HL-60 (cell line): ENCODE measurements around the gene SMAD6.

Experiments used
- DNase-seq, 2 experiments: peaks; one replicate each; pipeline ENCODE4 v3.0.0-alpha.2; 2010 to 2020; ENCODE audit warnings: low read depth in 1 of 2, low spot score in 1 of 2
- H3K27ac ChIP-seq: fragments of 250-450 bp; sonication (Bioruptor Pico); replicated peaks from 2 replicates; pipeline ENCODE4 v1.5.1; 2020; ENCODE audit warnings: mild to moderate bottlenecking, moderate library complexity
- H3K27me3 ChIP-seq: fragments of 250-450 bp; sonication (Bioruptor Pico); 2 replicates; pipeline ENCODE4 v1.5.1; 2021; ENCODE audit warnings: mild to moderate bottlenecking, moderate library complexity; ENCODE audit not compliant: insufficient read depth, poor library complexity, severe bottlenecking
- H3K4me3 ChIP-seq: replicated peaks from 2 replicates; pipeline ENCODE4 v1.5.1; 2011; ENCODE audit warnings: mild to moderate bottlenecking, control low read depth, low read length; ENCODE audit not compliant: insufficient read depth
- CTCF ChIP-seq: IDR thresholded peaks from one replicate; pipeline ENCODE4 v1.5.1; 2011; ENCODE audit warnings: low read length, control low read depth, inconsistent platforms; ENCODE audit not compliant: insufficient read depth
- GABPA ChIP-seq: IDR thresholded peaks from 2 replicates; pipeline ENCODE4 v1.6.1; 2012; ENCODE audit warnings: low read depth
- POLR2AphosphoS5 ChIP-seq: IDR thresholded peaks from 2 replicates; pipeline ENCODE4 v1.6.1; 2012; ENCODE audit warnings: low read depth
- REST ChIP-seq: IDR thresholded peaks from 2 replicates; pipeline ENCODE4 v1.6.1; 2012; ENCODE audit warnings: low read depth; ENCODE audit not compliant: insufficient replicate concordance
- SPI1 ChIP-seq: IDR thresholded peaks from 2 replicates; pipeline ENCODE4 v1.6.1; 2012; ENCODE audit warnings: low read depth, mild to moderate bottlenecking, borderline replicate concordance

Gene SMAD6

GRCh38 chr15:66674756-66675155 is 27.3 kb upstream of the SMAD6 start:
- no peak for TF ChIP-seq POLR2AphosphoS5
- TF ChIP-seq REST = no peak
- no peak for TF ChIP-seq CTCF
- TF ChIP-seq GABPA = no peak
- TF ChIP-seq SPI1 = no peak
- Histone ChIP-seq H3K4me3 (no peak overlapping the region), H3K27me3 (no peaks in the 10 kb centered on the region), H3K27ac (no peak overlapping the region)
- no peak for DNase-seq

GRCh38 chr15:66675446-66675845 is 26.6 kb upstream of the SMAD6 start:
- TF ChIP-seq SPI1 (peak; percentile 13; the same call in 1 of the 2 replicates), REST (no peak)
- peak in 1 of 2 experiments; percentile 4 for DNase-seq
- H3K27me3 ChIP-seq = no peaks in the 10 kb centered on the region
- no peak overlapping the region for H3K27ac ChIP-seq
- H3K4me3 ChIP-seq = no peak overlapping the region

GRCh38 chr15:66677336-66677735 is 24.7 kb upstream of the SMAD6 start:
- Histone ChIP-seq H3K27ac (no peak overlapping the region), H3K27me3 (no peaks in the 10 kb centered on the region), H3K4me3 (no peak overlapping the region)
- TF ChIP-seq POLR2AphosphoS5 = no peak
- no peak for TF ChIP-seq REST
- TF ChIP-seq CTCF = no peak
- no peak for TF ChIP-seq GABPA
- no peak for TF ChIP-seq SPI1
- DNase-seq = no peak
